ENCODE results near the gene FBXW8.

Gene FBXW8

DNA sequence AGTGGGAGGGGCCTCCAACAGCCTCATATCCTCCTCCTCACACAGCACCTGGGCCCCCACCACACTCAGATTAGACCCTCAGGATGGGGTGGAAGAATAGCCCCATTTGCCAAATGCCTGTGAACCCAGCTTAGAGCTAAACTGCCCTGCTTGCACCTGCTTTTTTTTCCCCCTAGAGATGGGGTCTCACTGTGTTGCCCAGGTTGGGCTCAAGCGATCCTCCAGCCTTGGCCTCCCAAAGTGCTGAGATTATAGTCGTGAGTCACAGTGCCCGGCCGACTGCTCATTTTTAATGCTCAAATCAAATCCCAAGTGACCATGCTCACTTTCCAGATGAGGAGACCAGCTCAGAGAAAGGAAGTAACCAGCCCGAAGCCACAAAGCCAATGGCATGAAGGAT lies 161.4 kb downstream of the FBXW8 start:
- TF ChIP-seq EZH2phosphoT487 (IDR thresholded peaks at IDR 0.05; ENCODE audit: borderline replicate concordance, low read length): no peak
- TF ChIP-seq, protein P1, sequence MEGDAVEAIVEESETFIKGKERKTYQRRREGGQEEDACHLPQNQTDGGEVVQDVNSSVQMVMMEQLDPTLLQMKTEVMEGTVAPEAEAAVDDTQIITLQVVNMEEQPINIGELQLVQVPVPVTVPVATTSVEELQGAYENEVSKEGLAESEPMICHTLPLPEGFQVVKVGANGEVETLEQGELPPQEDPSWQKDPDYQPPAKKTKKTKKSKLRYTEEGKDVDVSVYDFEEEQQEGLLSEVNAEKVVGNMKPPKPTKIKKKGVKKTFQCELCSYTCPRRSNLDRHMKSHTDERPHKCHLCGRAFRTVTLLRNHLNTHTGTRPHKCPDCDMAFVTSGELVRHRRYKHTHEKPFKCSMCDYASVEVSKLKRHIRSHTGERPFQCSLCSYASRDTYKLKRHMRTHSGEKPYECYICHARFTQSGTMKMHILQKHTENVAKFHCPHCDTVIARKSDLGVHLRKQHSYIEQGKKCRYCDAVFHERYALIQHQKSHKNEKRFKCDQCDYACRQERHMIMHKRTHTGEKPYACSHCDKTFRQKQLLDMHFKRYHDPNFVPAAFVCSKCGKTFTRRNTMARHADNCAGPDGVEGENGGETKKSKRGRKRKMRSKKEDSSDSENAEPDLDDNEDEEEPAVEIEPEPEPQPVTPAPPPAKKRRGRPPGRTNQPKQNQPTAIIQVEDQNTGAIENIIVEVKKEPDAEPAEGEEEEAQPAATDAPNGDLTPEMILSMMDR (IDR thresholded peaks at IDR 0.05; ENCODE audit: low read depth, low read length, poor library complexity, severe bottlenecking): no peak
- H3K36me3 ChIP-seq (ENCODE audit: control insufficient read depth, low read length): no peaks in the 10 kb centered on the region
- H4K20me1 ChIP-seq (ENCODE audit: control insufficient read depth, insufficient read depth, low read depth, low read length): no peaks in the 10 kb centered on the region
- H3K9me3 ChIP-seq (ENCODE audit: control insufficient read depth, insufficient read depth, low read length): no peaks in the 10 kb centered on the region
- H3K4me3 ChIP-seq (ENCODE audit: low read length): no peak overlapping the region
- peaks cover 20% of the 10 kb centered on the region for H3K4me1 ChIP-seq (ENCODE audit: control insufficient read depth, low read length)
- no peak overlapping the region for H3K4me2 ChIP-seq (ENCODE audit: low read length)
- no peaks in the 10 kb centered on the region for H3F3A ChIP-seq (ENCODE audit: control insufficient read depth, insufficient read depth)
- no peaks in the 10 kb centered on the region for H3K9me2 ChIP-seq (replicated peaks; ENCODE audit: control insufficient read depth, low read length)
- no peak overlapping the region for H3K27ac ChIP-seq (ENCODE audit: low read depth, low read length)
- H3K79me2 ChIP-seq (ENCODE audit: control insufficient read depth, low read length): no peaks in the 10 kb centered on the region
- no peaks in the 10 kb centered on the region for H3K27me3 ChIP-seq (ENCODE audit: control insufficient read depth, low read length)

DNA sequence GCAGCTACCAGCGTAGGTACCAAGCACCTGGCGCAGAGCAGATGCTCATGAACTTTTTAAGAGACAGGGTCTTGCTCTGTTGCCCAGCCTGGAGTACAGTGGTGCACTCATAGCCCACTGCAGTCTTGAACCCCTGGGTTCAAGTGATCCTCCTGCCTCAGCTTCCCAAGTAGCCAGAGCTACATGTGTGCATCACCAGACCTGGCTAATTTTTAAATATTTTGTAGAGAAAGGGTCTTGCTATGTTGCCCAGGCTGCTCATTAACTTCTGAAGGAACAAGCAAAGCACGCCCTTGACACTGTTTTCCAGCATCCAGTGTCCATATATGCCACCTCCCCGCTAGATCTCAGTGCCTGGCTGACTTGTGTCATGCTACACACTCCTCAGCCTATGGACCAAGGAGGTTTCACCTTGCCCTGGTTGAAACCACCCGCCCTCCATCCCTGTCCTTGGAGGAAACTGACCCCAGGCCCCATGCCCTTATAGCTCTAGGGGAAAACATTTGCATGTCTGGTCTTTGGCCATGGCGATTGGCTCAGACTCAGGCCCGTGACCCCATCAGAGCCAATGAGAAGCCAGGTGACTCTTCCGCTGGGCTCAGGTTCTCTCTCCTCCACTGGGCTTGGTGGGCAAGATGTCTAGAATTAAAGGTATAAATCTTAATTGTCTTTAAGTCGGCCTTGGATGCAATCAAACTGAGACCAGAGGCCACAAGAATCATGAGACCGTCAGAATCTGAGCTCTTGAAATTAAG lies 162.2 kb downstream of the FBXW8 start:
- Histone ChIP-seq H3K4me2 (ENCODE audit: low read length) (no peak overlapping the region), H3F3A (ENCODE audit: control insufficient read depth, insufficient read depth) (no peaks in the 10 kb centered on the region), H4K20me1 (ENCODE audit: control insufficient read depth, insufficient read depth, low read depth, low read length) (no peaks in the 10 kb centered on the region), H3K9me2 (replicated peaks; ENCODE audit: control insufficient read depth, low read length) (no peaks in the 10 kb centered on the region), H3K4me1 (ENCODE audit: control insufficient read depth, low read length) (peaks cover 25% of the 10 kb centered on the region), H3K4me3 (ENCODE audit: low read length) (no peak overlapping the region), H3K9me3 (ENCODE audit: control insufficient read depth, insufficient read depth, low read length) (no peaks in the 10 kb centered on the region), H3K79me2 (ENCODE audit: control insufficient read depth, low read length) (no peaks in the 10 kb centered on the region), H3K36me3 (ENCODE audit: control insufficient read depth, low read length) (no peaks in the 10 kb centered on the region), H3K27ac (ENCODE audit: low read depth, low read length) (no peak overlapping the region), H3K27me3 (ENCODE audit: control insufficient read depth, low read length) (no peaks in the 10 kb centered on the region)
- TF ChIP-seq, protein P1 (IDR thresholded peaks at IDR 0.05; ENCODE audit: low read depth, low read length, poor library complexity, severe bottlenecking): no peak
- TF ChIP-seq EZH2phosphoT487 (IDR thresholded peaks at IDR 0.05; ENCODE audit: borderline replicate concordance, low read length): no peak

DNA sequence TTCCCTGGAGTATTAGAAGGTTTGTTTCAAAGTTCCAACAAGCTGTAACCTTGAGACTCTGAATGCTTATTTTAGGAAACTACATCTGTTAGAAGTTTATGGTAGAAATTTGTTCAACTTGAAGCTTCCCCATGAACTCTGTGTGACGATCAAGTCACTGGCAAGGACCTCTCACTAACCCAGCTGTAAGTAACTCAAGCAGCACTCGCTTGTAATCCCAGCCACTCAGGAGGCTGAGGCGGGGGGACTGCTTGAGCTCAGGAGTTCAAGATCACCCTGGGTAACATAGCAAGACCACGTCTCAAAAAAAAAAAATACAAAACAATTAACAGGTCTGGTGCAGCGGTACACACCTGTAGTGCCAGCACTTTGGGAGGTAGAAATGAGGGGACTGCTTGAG lies 162.9 kb downstream of the FBXW8 start:
- H3K36me3 ChIP-seq (ENCODE audit: control insufficient read depth, low read length): no peaks in the 10 kb centered on the region
- no peaks in the 10 kb centered on the region for H3K27me3 ChIP-seq (ENCODE audit: control insufficient read depth, low read length)
- H3K4me3 ChIP-seq (ENCODE audit: low read length): no peak overlapping the region
- no peak overlapping the region for H3K27ac ChIP-seq (ENCODE audit: low read depth, low read length)
- H3K79me2 ChIP-seq (ENCODE audit: control insufficient read depth, low read length): no peaks in the 10 kb centered on the region
- H3K4me2 ChIP-seq (ENCODE audit: low read length): no peak overlapping the region
- H3F3A ChIP-seq (ENCODE audit: control insufficient read depth, insufficient read depth): 0 out of 2 replicates have a peak, but pooled peaks cover 3% of the 10 kb centered on the region
- H3K9me2 ChIP-seq (replicated peaks; ENCODE audit: control insufficient read depth, low read length): no peaks in the 10 kb centered on the region
- no peaks in the 10 kb centered on the region for H4K20me1 ChIP-seq (ENCODE audit: control insufficient read depth, insufficient read depth, low read depth, low read length)
- TF ChIP-seq EZH2phosphoT487 (IDR thresholded peaks at IDR 0.05; ENCODE audit: borderline replicate concordance, low read length): no peak
- TF ChIP-seq, protein P1 (IDR thresholded peaks at IDR 0.05; ENCODE audit: low read depth, low read length, poor library complexity, severe bottlenecking): no peak
- H3K4me1 ChIP-seq (ENCODE audit: control insufficient read depth, low read length): peaks cover 25% of the 10 kb centered on the region
- no peaks in the 10 kb centered on the region for H3K9me3 ChIP-seq (ENCODE audit: control insufficient read depth, insufficient read depth, low read length)
